Stomach (tissue), 9 donors: ENCODE measurements around the gene FHOD3. TPM values are rescaled to one million over a fixed set of nuclear protein-coding genes. Genes with fewer than 3 reads are reported as not detected.

ENCODE experiments used
- DNase-seq, 2 donors: peaks; one replicate each; pipeline versions ENCODE4 v3.0.0 to v3.0.0-alpha.2; 2013 to 2019
- H3K27ac ChIP-seq, 5 donors: fragments of 200-600 bp in 4 of 5; sonication (generic) in 4 of 5; one replicate each; pipeline ENCODE4 v1.5.1; 2013 to 2019; ENCODE audit warnings: mild to moderate bottlenecking in 1 of 5, moderate library complexity in 1 of 5
- H3K27me3 ChIP-seq, 3 donors: fragments of 200-600 bp; sonication (generic); one replicate each; pipeline ENCODE4 v1.5.1; 2017 to 2019; ENCODE audit warnings: mixed run types in 1 of 3
- H3K36me3 ChIP-seq, 4 donors: fragments of 200-600 bp; sonication (generic); 1 replicate in 3 of 4; 2 replicates in 1 of 4; pipeline ENCODE4 v1.5.1; 2016 to 2019
- H3K4me1 ChIP-seq, 4 donors: fragments of 200-600 bp; sonication (generic); one replicate each; pipeline ENCODE4 v1.5.1; 2016 to 2019
- H3K4me3 ChIP-seq, 4 donors: fragments of 200-600 bp; sonication (generic) in 3 of 4; one replicate each; pipeline ENCODE4 v1.5.1; 2016 to 2019; ENCODE audit warnings: mild to moderate bottlenecking in 1 of 4
- H3K9me3 ChIP-seq, 4 donors: fragments of 200-600 bp; sonication (generic); one replicate each; pipeline ENCODE4 v1.5.1; 2016 to 2019
- CTCF ChIP-seq, 7 experiments: fragments of 450-650 bp in 4 of 7; fragments of 200-600 bp in 3 of 7; sonication (generic) in 3 of 7; IDR thresholded peaks; one replicate each; pipeline ENCODE4 v1.5.1; 2016 to 2019; ENCODE audit warnings: antibody characterized with exemption in 7 of 7, control low read depth in 2 of 7, mild to moderate bottlenecking in 1 of 7
- EP300 ChIP-seq: sonication (generic); formaldehyde crosslinking; IDR thresholded peaks from one replicate; pipeline ENCODE4 v1.6.1; 2017; ENCODE audit warnings: antibody characterized with exemption
- POLR2A ChIP-seq, 4 donors: fragments of 450-650 bp; IDR thresholded peaks; one replicate each; pipeline ENCODE4 v1.6.1; 2016; ENCODE audit warnings: antibody characterized with exemption in 4 of 4, control low read depth in 2 of 4, mild to moderate bottlenecking in 1 of 4, moderate library complexity in 1 of 4
- POLR2AphosphoS5 ChIP-seq, 3 donors: sonication (generic); formaldehyde crosslinking; IDR thresholded peaks; one replicate each; pipeline ENCODE4 v1.6.1; 2016; ENCODE audit warnings: antibody characterized with exemption in 3 of 3
- whole genome bisulfite sequencing, 5 donors: extraction: QIAGEN DNeasy Blood & Tissue Kit in 3 of 5; methylation state at CpG; one replicate each; pipeline versions ENCODE4 v1.1.5 to v1.1.7; 2013 to 2018; 5-methylcytosine and 5-hydroxymethylcytosine counted together
- intact Hi-C: fragments of 100-400 bp; cut with DNase I; formaldehyde crosslinking; loops from one replicate; pipeline ENCODE4 v1.15.1; 2023; ENCODE audit warnings: low total_unique reads
- polyA plus RNA-seq, 3 donors: library from polyadenylated mRNA; stranded (reverse); fragments of 200-250 nt; gene quantifications; one replicate each; pipeline ENCODE4 v1.2.3, GENCODE V29; 2013
- total RNA-seq, 5 donors: library from RNA; depleted of rRNA; stranded (reverse); fragments of >200 nt; gene quantifications; one replicate each; pipeline versions ENCODE4 v1.1.0 to v1.2.3, GENCODE V29; 2014 to 2016
- donor health status: healthy with polysubstance abuse.
- donor health status: Bipolar disorder and iron deficiency.
- donor health status: healthy.

The FHOD3 gene
- total and polyA plus RNA-seq, 8 donors, result under 0.01 to 9.1 (median 4.6) TPM

GRCh38 chr18:36567800-36568199 lies 270.3 kb downstream of the FHOD3 start:
- no peaks in the 10 kb centered on the region for H3K4me1 ChIP-seq
- no peak overlapping the region for H3K4me3 ChIP-seq
- no peak for DNase-seq
- intact Hi-C loops, result no loop called here
- H3K27ac ChIP-seq, result no peak overlapping the region
- H3K9me3 ChIP-seq, result no peaks in the 10 kb centered on the region
- TF ChIP-seq EP300 (no peak), POLR2A (IDR thresholded peaks at IDR 0.05) (no peak), CTCF (IDR thresholded peaks at IDR 0.05) (no peak), POLR2AphosphoS5 (IDR thresholded peaks at IDR 0.05) (no peak)
- no peaks in the 10 kb centered on the region for H3K36me3 ChIP-seq
- 73 to 92% (median 88%) methylated on average over 1 of the region's 1 CpG for WGBS, 5 donors
- H3K27me3 ChIP-seq, result peaks cover 0 to 4% (median 0%) of the 10 kb centered on the region in 3 donors

GRCh38 chr18:36568487-36568886 lies 271.0 kb downstream of the FHOD3 start:
- TF ChIP-seq POLR2A (IDR thresholded peaks at IDR 0.05) (no peak), POLR2AphosphoS5 (IDR thresholded peaks at IDR 0.05) (no peak), EP300 (no peak), CTCF (IDR thresholded peaks at IDR 0.05) (no peak)
- Histone ChIP-seq H3K4me1 (no peaks in the 10 kb centered on the region), H3K4me3 (no peak overlapping the region), H3K27ac (no peak overlapping the region), H3K36me3 (no peaks in the 10 kb centered on the region), H3K9me3 (no peaks in the 10 kb centered on the region), H3K27me3 (peaks cover 0 to 4% (median 0%) of the 10 kb centered on the region in 3 donors)
- intact Hi-C loops, result no loop called here
- DNase-seq, result peak in 1 of 2 donors; percentile 44
- WGBS, 5 donors, result 60 to 72% (median 67%) methylated on average over 4 of the region's 4 CpGs

GRCh38 chr18:36572135-36572856 lies 274.8 kb downstream of the FHOD3 start:
- Histone ChIP-seq H3K27me3 (no peaks in the 10 kb centered on the region), H3K4me3 (no peak overlapping the region), H3K4me1 (no peaks in the 10 kb centered on the region), H3K27ac (no peak overlapping the region), H3K36me3 (no peaks in the 10 kb centered on the region), H3K9me3 (no peaks in the 10 kb centered on the region)
- intact Hi-C loops, result no loop called here
- 17 to 26% (median 22%) methylated on average over 10 of the region's 10 CpGs for WGBS, 5 donors
- DNase-seq, result peak in 1 of 2 donors; percentile 77
- TF ChIP-seq CTCF (IDR thresholded peaks at IDR 0.05), result peak in 3 of 7 experiments; percentile 9 to 22 (median 15)
- no peak for TF ChIP-seq POLR2A (IDR thresholded peaks at IDR 0.05)

GRCh38 chr18:36576339-36576738 lies 278.8 kb downstream of the FHOD3 start:
- WGBS, 5 donors, result 78 to 91% (median 90%) methylated on average over 2 of the region's 2 CpGs
- Histone ChIP-seq H3K27ac (no peak overlapping the region), H3K27me3 (no peaks in the 10 kb centered on the region), H3K4me3 (no peak overlapping the region), H3K9me3 (no peaks in the 10 kb centered on the region), H3K36me3 (no peaks in the 10 kb centered on the region), H3K4me1 (no peaks in the 10 kb centered on the region)
- TF ChIP-seq EP300 (no peak), CTCF (IDR thresholded peaks at IDR 0.05) (no peak), POLR2A (IDR thresholded peaks at IDR 0.05) (no peak), POLR2AphosphoS5 (IDR thresholded peaks at IDR 0.05) (no peak)
- DNase-seq, result no peak
- intact Hi-C loops, result no loop called here
